OCI-LY1 (cell line): ENCODE measurements around the gene GOLGA6C.

Experiments used
- H2AFZ ChIP-seq: fragments of 200-600 bp; sonication (generic), shearing (Covaris generic); 2 replicates; pipeline ENCODE4 v1.6.0; 2014; ENCODE audit warnings: antibody characterized with exemption, mild to moderate bottlenecking, low read length
- H3F3A ChIP-seq: fragments of 200-600 bp; sonication (generic), shearing (Covaris generic); 2 replicates; pipeline ENCODE4 v1.6.0; 2014; ENCODE audit warnings: mild to moderate bottlenecking, antibody characterized with exemption, low read length, moderate library complexity; ENCODE audit not compliant: insufficient read depth
- H3K27ac ChIP-seq: fragments of 200-600 bp; sonication (generic); 2 replicates; pipeline ENCODE4 v1.5.1; 2014; ENCODE audit warnings: low read length, mixed run types, mild to moderate bottlenecking, low read depth; ENCODE audit not compliant: poor library complexity, severe bottlenecking
- H3K27me3 ChIP-seq: fragments of 200-600 bp; sonication (generic); 2 replicates; pipeline ENCODE4 v1.6.0; 2014; ENCODE audit warnings: antibody characterized with exemption, mild to moderate bottlenecking, low read length, moderate library complexity; ENCODE audit not compliant: insufficient read depth
- H3K36me3 ChIP-seq: fragments of 200-600 bp; sonication (generic); 2 replicates; pipeline ENCODE4 v1.6.1; 2014; ENCODE audit warnings: mild to moderate bottlenecking, antibody characterized with exemption, low read length, moderate library complexity, mixed read lengths; ENCODE audit not compliant: insufficient read depth
- H3K4me1 ChIP-seq: fragments of 200-600 bp; sonication (generic); 2 replicates; pipeline ENCODE4 v1.5.1; 2014; ENCODE audit warnings: mild to moderate bottlenecking, low read length, moderate library complexity; ENCODE audit not compliant: insufficient read depth, severe bottlenecking
- H3K4me2 ChIP-seq: fragments of 200-600 bp; sonication (generic), shearing (Covaris generic); 2 replicates; pipeline ENCODE4 v1.6.1; 2014; ENCODE audit warnings: low read length
- H3K4me3 ChIP-seq: fragments of 200-600 bp; sonication (generic); 2 replicates; pipeline ENCODE4 v1.5.1; 2014; ENCODE audit warnings: low read length, low read depth, mild to moderate bottlenecking, mixed read lengths; ENCODE audit not compliant: poor library complexity, severe bottlenecking
- H3K79me2 ChIP-seq: fragments of 200-600 bp; shearing (Covaris generic); 2 replicates; pipeline ENCODE4 v1.6.1; 2016; ENCODE audit warnings: mixed run types, low read length, mixed read lengths; ENCODE audit not compliant: insufficient read depth
- H3K9ac ChIP-seq: fragments of 200-600 bp; sonication (generic), shearing (Covaris generic); 2 replicates; pipeline ENCODE4 v1.6.1; 2014; ENCODE audit warnings: mild to moderate bottlenecking, low read length, mixed read lengths
- H3K9me2 ChIP-seq: fragments of 200-600 bp; sonication (generic), shearing (Covaris generic); 2 replicates; pipeline ENCODE4 v1.6.1; 2014; ENCODE audit warnings: low read depth, mild to moderate bottlenecking, low read length, mixed read lengths
- H3K9me3 ChIP-seq: fragments of 200-600 bp; shearing (Covaris generic); 2 replicates; pipeline ENCODE4 v1.6.1; 2014; ENCODE audit warnings: low read length, mixed read lengths
- H4K20me1 ChIP-seq: fragments of 200-600 bp; sonication (generic), shearing (Covaris generic); 2 replicates; pipeline ENCODE4 v1.6.0; 2016; ENCODE audit warnings: mild to moderate bottlenecking, low read length; ENCODE audit not compliant: insufficient read depth
- EZH2 ChIP-seq: fragments of 200-600 bp; sonication (generic), shearing (Covaris generic); IDR thresholded peaks from 2 replicates; pipeline ENCODE4 v1.8.0; 2017; ENCODE audit warnings: borderline replicate concordance, mixed run types, mild to moderate bottlenecking, antibody characterized with exemption, low read length, moderate library complexity, mixed read lengths
- TF ChIP-seq, protein P1 (sequence below): fragments of 200-600 bp; sonication (generic), shearing (Covaris generic); IDR thresholded peaks from 2 replicates; pipeline ENCODE4 v1.5.1; 2017; ENCODE audit warnings: mild to moderate bottlenecking, antibody characterized with exemption, low read length, moderate library complexity, mixed read lengths

The GOLGA6C gene

DNA sequence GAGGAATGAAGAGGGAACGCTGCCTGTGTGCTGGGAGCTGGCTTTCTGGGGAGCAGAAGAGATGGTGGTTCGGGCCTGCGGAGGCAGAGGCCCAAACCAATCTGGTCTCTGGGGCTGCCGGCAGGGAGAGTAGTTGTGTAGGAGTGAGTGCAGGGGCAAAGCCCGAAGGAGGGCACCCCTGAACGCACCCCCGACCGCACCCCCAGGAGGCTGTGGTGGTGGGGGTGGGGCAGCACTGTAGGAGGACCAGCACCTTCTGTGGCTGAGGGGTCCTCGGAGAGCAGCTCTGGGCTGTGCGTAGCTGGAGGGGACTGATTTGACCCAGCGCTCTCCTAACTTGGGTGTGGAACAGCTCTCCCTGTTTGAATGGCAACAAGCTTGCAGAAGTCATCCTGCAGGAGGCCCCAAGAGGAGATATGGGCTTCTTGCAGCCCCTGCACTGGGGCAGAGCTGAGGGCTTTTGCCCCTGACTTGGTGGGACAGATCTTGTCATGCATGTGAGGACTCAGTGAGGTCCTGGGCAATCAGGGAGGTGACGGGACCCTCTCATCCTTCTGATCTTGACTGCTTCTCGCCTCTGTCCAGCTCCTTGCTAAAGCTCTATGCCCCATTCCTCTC, 30.4 kb upstream of the GOLGA6C start:
- no peaks in the 10 kb centered on the region for H3K79me2 ChIP-seq
- H3F3A ChIP-seq, result no peaks in the 10 kb centered on the region
- no peak for TF ChIP-seq EZH2
- TF ChIP-seq, protein P1, sequence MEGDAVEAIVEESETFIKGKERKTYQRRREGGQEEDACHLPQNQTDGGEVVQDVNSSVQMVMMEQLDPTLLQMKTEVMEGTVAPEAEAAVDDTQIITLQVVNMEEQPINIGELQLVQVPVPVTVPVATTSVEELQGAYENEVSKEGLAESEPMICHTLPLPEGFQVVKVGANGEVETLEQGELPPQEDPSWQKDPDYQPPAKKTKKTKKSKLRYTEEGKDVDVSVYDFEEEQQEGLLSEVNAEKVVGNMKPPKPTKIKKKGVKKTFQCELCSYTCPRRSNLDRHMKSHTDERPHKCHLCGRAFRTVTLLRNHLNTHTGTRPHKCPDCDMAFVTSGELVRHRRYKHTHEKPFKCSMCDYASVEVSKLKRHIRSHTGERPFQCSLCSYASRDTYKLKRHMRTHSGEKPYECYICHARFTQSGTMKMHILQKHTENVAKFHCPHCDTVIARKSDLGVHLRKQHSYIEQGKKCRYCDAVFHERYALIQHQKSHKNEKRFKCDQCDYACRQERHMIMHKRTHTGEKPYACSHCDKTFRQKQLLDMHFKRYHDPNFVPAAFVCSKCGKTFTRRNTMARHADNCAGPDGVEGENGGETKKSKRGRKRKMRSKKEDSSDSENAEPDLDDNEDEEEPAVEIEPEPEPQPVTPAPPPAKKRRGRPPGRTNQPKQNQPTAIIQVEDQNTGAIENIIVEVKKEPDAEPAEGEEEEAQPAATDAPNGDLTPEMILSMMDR, result no peak
- H3K36me3 ChIP-seq, result no peaks in the 10 kb centered on the region
- no peak overlapping the region for H3K4me2 ChIP-seq
- no peak overlapping the region for H3K9ac ChIP-seq
- no peak overlapping the region for H3K27ac ChIP-seq
- H3K9me3 ChIP-seq, result no peaks in the 10 kb centered on the region
- no peaks in the 10 kb centered on the region for H3K9me2 ChIP-seq
- H2AFZ ChIP-seq, result no peak overlapping the region
- no peaks in the 10 kb centered on the region; the same call in 1 of the 2 replicates for H3K27me3 ChIP-seq
- no peaks in the 10 kb centered on the region for H4K20me1 ChIP-seq
- no peak overlapping the region for H3K4me3 ChIP-seq
- no peaks in the 10 kb centered on the region for H3K4me1 ChIP-seq

DNA sequence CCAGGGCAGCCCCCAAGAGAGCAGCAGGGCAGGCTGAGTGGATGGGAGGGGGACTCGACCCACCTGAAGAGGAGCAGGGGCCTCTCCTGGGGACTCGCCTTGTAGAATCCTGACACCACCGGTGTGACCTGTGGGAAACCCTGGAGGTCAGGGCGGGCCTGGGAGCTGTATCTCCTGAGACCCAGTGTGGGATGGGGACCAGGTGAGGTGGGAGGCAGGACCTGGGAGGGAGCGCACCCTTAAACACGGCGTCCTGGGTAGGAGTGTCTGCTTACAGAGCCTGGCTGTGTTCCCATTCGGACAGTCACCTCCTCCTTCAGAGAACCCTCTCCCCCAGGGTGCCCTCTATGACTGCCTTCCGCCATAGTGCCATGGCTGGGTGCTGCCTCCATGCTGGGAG, 29.3 kb upstream of the GOLGA6C start:
- H3K4me2 ChIP-seq, result no peak overlapping the region
- H3K4me1 ChIP-seq, result no peaks in the 10 kb centered on the region
- H3K4me3 ChIP-seq, result no peak overlapping the region
- TF ChIP-seq, protein P1, result no peak
- TF ChIP-seq EZH2, result no peak
- H2AFZ ChIP-seq, result no peak overlapping the region
- H3K27ac ChIP-seq, result no peak overlapping the region
- no peaks in the 10 kb centered on the region for H3K9me3 ChIP-seq
- H3F3A ChIP-seq, result no peaks in the 10 kb centered on the region
- no peaks in the 10 kb centered on the region for H3K9me2 ChIP-seq
- H4K20me1 ChIP-seq, result no peaks in the 10 kb centered on the region
- no peak overlapping the region for H3K9ac ChIP-seq
- no peaks in the 10 kb centered on the region; the same call in 1 of the 2 replicates for H3K27me3 ChIP-seq
- H3K36me3 ChIP-seq, result no peaks in the 10 kb centered on the region
- H3K79me2 ChIP-seq, result no peaks in the 10 kb centered on the region

DNA sequence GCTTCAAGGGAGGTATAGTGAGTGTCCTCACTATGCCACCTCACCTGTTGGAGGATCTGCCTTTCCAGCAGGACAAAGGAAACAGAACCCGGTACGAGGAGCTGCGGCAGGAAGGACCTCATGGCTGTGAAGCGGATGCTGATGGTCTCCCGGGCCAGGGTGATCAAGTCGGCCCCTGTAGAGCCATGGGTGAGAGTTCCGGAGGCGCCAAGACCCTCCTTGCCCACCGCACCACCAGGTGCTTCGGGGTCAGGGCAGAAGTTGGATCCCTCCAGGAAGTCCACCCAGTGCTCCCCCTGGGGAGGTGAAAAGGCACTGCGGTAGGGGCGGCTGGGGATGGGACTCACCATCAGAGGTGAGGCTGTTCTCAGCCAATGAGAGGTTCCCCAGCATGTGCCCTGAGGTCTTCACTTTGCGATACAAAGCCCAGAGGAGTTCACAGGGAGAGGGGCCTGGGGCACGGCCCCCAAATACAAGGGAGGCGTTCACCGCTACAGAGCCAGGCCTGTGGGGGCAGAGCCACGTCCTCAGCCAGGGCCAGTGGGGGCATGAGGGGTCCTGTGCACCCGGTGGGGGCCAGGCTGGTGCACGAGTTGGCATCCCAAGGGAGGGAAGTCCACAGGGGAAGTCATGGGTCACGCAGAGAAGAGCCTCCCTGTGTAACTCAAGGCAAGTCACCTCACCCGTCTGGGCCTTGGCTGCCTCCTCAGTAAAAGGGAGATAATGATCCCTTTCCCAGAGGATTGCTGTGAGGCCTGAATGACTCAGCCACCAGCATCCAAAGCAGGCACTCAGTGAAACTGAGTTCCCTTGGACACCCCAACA, 28.7 kb upstream of the GOLGA6C start:
- Histone ChIP-seq H4K20me1 (no peaks in the 10 kb centered on the region), H3K4me2 (no peak overlapping the region), H3K79me2 (no peaks in the 10 kb centered on the region), H3F3A (no peaks in the 10 kb centered on the region), H2AFZ (no peak overlapping the region), H3K27me3 (no peaks in the 10 kb centered on the region; the same call in 1 of the 2 replicates), H3K9me2 (no peaks in the 10 kb centered on the region), H3K4me1 (no peaks in the 10 kb centered on the region), H3K4me3 (no peak overlapping the region), H3K36me3 (no peaks in the 10 kb centered on the region), H3K9me3 (no peaks in the 10 kb centered on the region), H3K9ac (no peak overlapping the region), H3K27ac (no peak overlapping the region)
- no peak for TF ChIP-seq EZH2
- TF ChIP-seq, protein P1, result no peak
